NCI-H2029 treated with DMSO at 0.1 percent for 48 hours (cell line): Measurements from ENCODE around the gene OR6C68.
"Not testable (repeated sequence)": the region's sequence is repeated elsewhere in the genome, so short reads cannot be mapped to it uniquely, and the experiment has no call there.

Experiments used
- DNase-seq: peaks from one replicate; lab custom pipeline; 2025; lab: John Stamatoyannopoulos, UW

Gene OR6C68

GRCh38 chr12:55492078-55492477 lies at the start of gene OR6C68:
Gene OR6C68 (plus strand): TSS chr12:55492378. CDS start chr12:55492378, 0 bp downstream.
- DNase-seq, result no peak

GRCh38 chr12:55443776-55444175 lies 48.4 kb upstream of the OR6C68 start, which contains the start of gene OR6C2:
Gene OR6C2 (plus strand): TSS chr12:55444076. CDS start chr12:55452214, 8,138 bp downstream.
- no peak for DNase-seq

DNA sequence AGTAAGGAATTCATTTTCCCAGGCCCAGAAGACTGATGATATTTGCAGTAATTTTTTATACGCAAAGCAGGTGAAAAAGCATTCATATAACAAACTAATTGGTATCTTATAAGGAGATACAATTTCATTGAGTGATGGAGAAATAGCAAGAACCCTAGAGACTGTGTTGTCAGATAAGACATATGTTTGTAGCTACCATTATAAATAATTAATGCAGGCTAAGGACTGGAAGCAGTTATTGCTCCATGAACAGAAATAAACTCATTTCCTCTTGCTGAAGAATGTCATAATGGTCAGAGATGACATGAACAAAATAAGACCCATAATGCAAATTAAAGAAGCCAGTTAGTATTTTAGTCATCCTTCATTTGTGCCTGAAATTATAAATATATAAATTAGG lies 46.8 kb upstream of the OR6C68 start:
- DNase-seq, result no peak

- no peak for DNase-seq
Observed at GRCh38 chr12:55446326-55446725, 45.9 kb upstream of the OR6C68 start.

- DNase-seq, result no peak
Observed at GRCh38 chr12:55448825-55449224, 43.4 kb upstream of the OR6C68 start.

- not testable (repeated sequence) for DNase-seq
Observed at GRCh38 chr12:55464926-55465325, 27.3 kb upstream of the OR6C68 start.

GRCh38 chr12:55467836-55468235 lies 24.3 kb upstream of the OR6C68 start:
- no peak for DNase-seq

DNA sequence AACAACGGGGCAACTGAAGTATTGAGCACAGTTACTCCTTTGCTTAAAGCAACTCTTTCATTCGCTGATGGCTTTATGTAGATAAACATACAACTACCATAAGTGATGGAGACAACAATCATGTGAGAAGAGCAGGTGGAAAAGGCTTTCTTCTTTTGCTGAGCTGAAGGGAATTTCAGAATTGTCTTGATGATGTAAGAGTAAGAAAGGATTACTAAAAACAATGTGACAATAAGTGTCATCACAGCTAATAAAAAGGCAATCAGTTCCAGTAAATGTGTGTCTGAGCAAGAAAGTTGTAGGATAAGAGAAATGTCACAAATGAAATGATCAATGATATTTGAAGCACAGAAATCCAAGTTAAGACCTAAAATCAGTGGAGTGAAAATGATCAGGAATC lies 22.9 kb upstream of the OR6C68 start:
- no peak for DNase-seq

DNA sequence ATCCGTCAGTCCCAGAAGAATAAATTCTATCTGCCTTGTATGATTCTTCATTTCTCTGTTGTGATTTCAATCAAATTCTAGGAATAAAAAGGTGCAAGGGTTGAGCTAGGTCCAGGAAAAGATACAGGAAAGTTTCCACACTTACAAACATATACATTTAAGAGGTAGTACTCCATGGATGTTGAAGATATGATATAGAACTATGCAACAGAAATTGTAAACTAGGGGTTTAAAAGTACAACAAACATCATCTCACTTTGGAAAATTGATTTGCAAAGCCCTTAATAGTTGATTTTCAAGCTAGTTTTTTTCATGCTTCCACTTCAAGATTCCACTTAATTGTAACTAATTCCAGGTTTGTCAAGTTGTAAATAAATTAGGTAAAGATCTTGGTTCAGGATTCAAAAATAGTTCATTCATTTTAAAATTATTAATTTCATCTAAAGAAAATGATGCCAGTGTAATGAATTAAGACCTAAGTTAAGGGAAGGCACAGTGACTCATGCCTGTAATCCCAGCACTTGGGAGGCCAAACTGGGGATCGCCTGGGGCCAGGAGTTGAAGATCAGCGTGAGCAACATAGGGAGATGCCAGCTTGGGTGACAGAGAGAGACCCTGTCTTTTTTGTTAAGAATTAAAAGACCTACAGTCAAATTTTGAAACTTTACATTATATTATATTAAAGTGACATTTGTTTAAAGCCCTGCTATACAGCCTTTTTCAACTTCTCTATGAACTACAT lies 21.9 kb upstream of the OR6C68 start, which contains the start of gene OR6C70:
Gene OR6C70 (minus strand): TSS at position 51 of the 742 bp plus-strand sequence. CDS start 0 bp downstream, at position 51.
- no peak for DNase-seq

DNA sequence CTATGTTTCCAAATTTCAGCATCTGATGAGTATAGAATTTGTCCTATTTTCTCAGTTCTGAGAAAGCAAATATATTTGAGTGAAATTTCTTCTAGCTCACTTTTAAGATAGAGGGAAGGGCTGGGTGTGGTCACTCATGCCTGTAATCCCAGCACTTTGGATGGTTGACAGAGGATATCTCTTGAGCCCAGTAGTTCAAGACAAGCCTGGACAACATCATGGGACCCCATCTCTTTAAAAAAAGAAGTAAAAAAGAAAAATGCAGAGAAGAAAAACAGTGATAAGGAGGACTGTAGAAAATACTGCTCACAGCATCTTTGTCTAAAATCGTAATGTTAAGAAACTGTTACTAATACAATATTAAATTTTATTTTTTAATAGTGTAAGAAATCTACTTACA lies 19.9 kb upstream of the OR6C68 start:
- DNase-seq, result no peak

DNA sequence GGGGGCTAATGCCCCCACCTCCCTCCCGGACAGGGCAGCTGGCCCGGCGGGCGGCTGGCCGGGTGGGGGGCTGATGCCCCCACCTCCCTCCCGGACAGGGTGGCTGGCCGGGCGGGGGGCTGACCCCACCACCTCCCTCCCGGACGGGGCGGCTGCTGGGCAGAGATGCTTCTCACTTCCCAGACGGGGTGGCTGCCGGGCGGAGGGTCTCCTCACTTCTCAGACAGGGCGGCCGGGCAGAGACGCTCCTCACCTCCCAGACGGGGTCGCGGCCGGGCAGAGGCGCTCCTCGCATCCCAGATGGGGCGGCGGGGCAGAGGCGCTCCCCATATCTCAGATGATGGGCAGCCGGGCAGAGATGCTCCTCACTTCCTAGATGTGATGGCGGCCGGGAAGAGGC lies 13.0 kb upstream of the OR6C68 start:
- not testable (repeated sequence) for DNase-seq

DNA sequence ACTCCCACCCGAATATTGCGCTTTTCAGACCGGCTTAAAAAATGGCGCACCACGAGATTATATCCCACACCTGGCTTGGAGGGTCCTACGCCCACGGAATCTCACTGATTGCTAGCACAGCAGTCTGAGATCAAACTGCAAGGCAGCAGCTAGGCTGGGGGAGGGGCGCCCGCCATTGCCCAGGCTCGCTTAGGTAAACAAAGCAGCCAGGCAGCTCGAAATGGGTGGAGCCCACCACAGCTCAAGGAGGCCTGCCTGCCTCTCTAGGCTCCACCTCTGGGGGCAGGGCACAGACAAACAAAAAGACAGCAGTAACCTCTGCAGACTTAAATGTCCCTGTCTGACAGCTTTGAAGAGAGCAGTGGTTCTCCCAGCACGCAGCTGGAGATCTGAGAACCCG lies 7.9 kb upstream of the OR6C68 start:
- DNase-seq, result not testable (repeated sequence)

DNA sequence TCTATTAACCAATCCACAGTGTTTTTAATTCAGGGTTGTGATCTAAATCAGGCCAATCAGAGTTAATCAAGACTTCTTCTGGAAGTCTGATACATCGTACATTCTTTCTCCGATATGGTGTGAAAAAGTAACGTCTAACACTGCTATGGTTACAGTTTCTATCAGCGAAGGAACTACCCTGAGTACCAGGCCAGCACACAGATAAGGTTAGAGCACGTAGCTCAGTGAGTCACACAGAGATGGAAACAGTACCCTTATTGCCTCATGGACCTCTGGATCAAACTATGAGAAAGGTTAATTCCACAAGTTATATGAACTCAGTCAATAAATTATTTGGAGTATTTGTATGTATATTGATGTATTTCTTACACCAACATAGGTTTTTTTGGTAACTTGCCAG lies 3.3 kb downstream of the OR6C68 start:
- no peak for DNase-seq

GRCh38 chr12:55499231-55499630 lies 7.1 kb downstream of the OR6C68 start:
- no peak for DNase-seq

- DNase-seq, result no peak
Observed at GRCh38 chr12:55499810-55500252, 7.7 kb downstream of the OR6C68 start.

DNA sequence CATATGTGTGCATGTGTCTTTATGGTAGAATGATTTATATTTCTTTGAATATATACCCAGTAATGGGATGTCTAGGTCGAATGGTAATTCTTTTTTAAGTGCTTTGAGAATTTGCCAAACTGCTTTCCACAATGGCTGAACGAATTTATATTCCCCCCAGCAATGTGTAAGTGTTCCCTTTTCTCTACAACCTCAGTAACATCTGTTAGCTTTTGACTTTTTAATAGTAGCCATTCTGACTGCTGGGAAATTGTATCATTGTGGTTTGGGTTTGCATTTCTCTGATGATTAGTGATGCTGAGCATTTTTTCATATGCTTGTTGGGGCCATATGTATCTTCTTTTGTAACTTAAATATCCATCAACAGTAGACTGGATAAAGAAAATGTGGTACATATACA lies 9.4 kb downstream of the OR6C68 start:
- DNase-seq, result no peak

GRCh38 chr12:55515696-55516095 lies 23.5 kb downstream of the OR6C68 start:
- DNase-seq, result no peak

DNA sequence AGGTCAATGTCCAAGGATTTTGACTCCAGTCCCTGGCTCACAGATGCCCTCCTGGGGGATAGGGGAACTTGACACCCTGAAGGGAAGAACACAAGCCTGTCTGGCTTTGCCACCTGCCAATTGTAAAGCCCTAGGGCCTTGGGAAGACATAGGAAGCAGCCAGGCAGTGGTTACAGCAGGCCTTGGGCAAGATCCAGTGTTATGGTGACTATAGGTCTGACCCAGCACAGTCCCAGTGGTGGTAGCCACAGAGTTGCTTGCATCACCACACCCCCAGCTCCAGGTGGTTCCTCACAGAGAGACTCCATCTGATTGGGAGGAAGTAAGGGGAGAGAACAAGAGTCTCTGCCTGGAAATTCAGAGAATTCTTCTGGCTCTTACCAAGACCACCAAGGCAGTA lies 24.2 kb downstream of the OR6C68 start:
- DNase-seq, result no peak
